Pancreas (tissue), 10 donors: ENCODE results near the gene LIMA1. TPM values are rescaled to one million over a fixed set of nuclear protein-coding genes. Genes with fewer than 3 reads are reported as not detected.
"Not testable (repeated sequence)": the region's sequence is repeated elsewhere in the genome, so short reads cannot be mapped to it uniquely, and the experiment has no call there.

Source experiments
- ATAC-seq, 4 donors: fragments of 200-7000 bp; cut with Tn5 transposase; one replicate each; pipeline versions ENCODE4 v1.8.0 to v1.9.1; 2020; ENCODE audit warnings: mild to moderate bottlenecking in 4 of 4, moderate library complexity in 4 of 4
- DNase-seq, 6 donors: peaks; one replicate each; pipeline ENCODE4 v3.0.0-alpha.2; 2020
- FAIRE-seq: peaks from 2 replicates; lab custom pipeline; 2012; peaks lifted over from hg19 to GRCh38; lab: Jason Lieb, UNC
- H3K27ac ChIP-seq, 4 donors: fragments of 200-600 bp; sonication (generic); 1 replicate in 3 of 4; 2 replicates in 1 of 4; pipeline versions ENCODE4 v1.5.0 to v1.8.0; 2020
- H3K27me3 ChIP-seq, 4 donors: fragments of 200-600 bp; one replicate each; pipeline ENCODE4 v1.8.0; 2021
- H3K36me3 ChIP-seq, 3 donors: fragments of 200-600 bp; sonication (generic) in 1 of 3; one replicate each; pipeline versions ENCODE4 v1.5.0 to v1.8.0; 2020 to 2021
- H3K4me1 ChIP-seq, 3 donors: fragments of 200-600 bp; one replicate each; pipeline ENCODE4 v1.8.0; 2021
- H3K4me3 ChIP-seq, 4 donors: fragments of 200-600 bp; sonication (generic) in 2 of 4; one replicate each; pipeline versions ENCODE4 v1.5.0 to v1.8.0; 2020 to 2021
- H3K9me3 ChIP-seq, 4 donors: fragments of 200-600 bp; one replicate each; pipeline ENCODE4 v1.8.0; 2021
- WGBS, 2 donors: extraction: QIAGEN DNeasy Blood & Tissue Kit; methylation state at CpG; one replicate each; pipeline ENCODE4 v1.1.7; 2013; 5-methylcytosine and 5-hydroxymethylcytosine counted together
- intact Hi-C, 3 donors: fragments of 100-400 bp; cut with DNase I; formaldehyde crosslinking; loops; one replicate each; pipeline versions ENCODE4 v1.11.1 to v1.14.2; 2022
- polyA plus RNA-seq, 2 donors: library from polyadenylated mRNA; stranded (reverse); fragments of 200-250 nt; gene quantifications; one replicate each; pipeline ENCODE4 v1.2.3, GENCODE V29; 2013
- total RNA-seq, 6 donors: library from RNA; stranded (reverse); fragmentation: NEBNext Ultra II Directional in 4 of 6; extraction: Animal tissue kit (Norgen Biotek cat#: 25700) in 4 of 6; gene quantifications; one replicate each; pipeline versions ENCODE4 v1.2.1 to v1.2.4, GENCODE V29; 2021 to 2023
- TF ChIP-seq, protein P1 (sequence below), 4 donors: fragments of 200-600 bp; sonication (generic) in 3 of 4; IDR thresholded peaks; one replicate each; pipeline versions ENCODE4 v1.5.0 to v1.8.0; 2021; ENCODE audit warnings: antibody characterized with exemption in 4 of 4
- donor health status: healthy with polysubstance abuse.
- donor health status: DM: no; HTN: no; CAD: no; lungs with moderate emphysema.
- donor health status: DM: no; HTN: no; CAD: no.
- donor health status: control.
- donor health status: control.
- donor health status: Bipolar disorder and iron deficiency.
- donor health status: DM: yes; HTN: yes; CAD: no.
- donor health status: DM: no; HTN: no; CAD: no.
- donor health status: DM: no; HTN: no; CAD: no.
- donor health status: DM: yes; HTN: yes; CAD: no.

Gene LIMA1
- total and polyA plus RNA-seq, 8 donors: 17.6 to 50.3 (median 25.1) TPM

DNA sequence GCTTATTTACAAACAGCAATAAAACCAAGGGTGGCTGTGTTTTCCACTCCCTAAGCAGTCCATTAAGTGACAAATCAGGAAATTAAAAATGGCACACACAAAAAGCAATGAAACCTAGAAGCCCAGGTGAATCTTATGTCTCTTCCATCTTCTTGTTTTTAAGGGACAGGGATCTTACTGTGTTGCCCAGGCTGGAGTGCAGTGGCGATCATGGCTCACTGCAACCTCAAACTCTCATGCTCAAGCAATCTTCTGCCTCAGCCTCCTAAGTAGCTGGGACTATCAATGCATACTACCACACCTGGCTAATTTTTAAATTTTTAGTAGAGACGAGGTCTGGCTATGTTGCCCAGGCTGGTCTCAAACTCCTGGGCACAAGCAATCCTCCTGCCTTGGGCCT lies 63.8 kb downstream of the LIMA1 start:
- 98 to 100% methylated on average over 2 of the region's 2 CpGs for WGBS, 2 donors
- intact Hi-C loops: no loop called here
- no peak for DNase-seq
- peaks cover 0 to 19% (median 0%) of the 10 kb centered on the region in 3 donors for H3K4me1 ChIP-seq
- TF ChIP-seq, protein P1, sequence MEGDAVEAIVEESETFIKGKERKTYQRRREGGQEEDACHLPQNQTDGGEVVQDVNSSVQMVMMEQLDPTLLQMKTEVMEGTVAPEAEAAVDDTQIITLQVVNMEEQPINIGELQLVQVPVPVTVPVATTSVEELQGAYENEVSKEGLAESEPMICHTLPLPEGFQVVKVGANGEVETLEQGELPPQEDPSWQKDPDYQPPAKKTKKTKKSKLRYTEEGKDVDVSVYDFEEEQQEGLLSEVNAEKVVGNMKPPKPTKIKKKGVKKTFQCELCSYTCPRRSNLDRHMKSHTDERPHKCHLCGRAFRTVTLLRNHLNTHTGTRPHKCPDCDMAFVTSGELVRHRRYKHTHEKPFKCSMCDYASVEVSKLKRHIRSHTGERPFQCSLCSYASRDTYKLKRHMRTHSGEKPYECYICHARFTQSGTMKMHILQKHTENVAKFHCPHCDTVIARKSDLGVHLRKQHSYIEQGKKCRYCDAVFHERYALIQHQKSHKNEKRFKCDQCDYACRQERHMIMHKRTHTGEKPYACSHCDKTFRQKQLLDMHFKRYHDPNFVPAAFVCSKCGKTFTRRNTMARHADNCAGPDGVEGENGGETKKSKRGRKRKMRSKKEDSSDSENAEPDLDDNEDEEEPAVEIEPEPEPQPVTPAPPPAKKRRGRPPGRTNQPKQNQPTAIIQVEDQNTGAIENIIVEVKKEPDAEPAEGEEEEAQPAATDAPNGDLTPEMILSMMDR (IDR thresholded peaks at IDR 0.05): no peak
- no peak for FAIRE-seq
- no peak for ATAC-seq
- no peaks in the 10 kb centered on the region for H3K9me3 ChIP-seq
- no peaks in the 10 kb centered on the region for H3K27me3 ChIP-seq
- no peak overlapping the region for H3K27ac ChIP-seq
- no peaks in the 10 kb centered on the region for H3K36me3 ChIP-seq
- H3K4me3 ChIP-seq: peak overlapping the region in 1 of 4 donors; percentile 5

DNA sequence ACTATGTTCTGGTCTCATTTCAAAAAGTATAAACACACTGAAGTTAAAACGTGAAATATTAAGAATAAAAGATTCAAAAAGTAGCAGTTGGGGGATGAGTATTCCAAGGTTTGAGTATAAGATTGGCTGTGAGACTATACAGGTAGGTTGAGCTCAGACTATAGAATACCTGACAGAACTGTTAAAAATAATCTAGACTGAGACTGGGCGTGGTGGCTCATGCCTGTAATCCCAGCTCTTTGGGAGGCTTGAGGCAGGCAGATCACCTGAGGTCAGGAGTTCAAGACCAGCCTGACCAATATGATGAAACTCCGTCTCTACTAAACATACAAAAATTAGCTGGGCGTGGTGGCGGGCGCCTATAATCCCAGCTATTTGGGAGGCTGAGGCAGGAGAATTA lies 64.3 kb downstream of the LIMA1 start:
- not testable (repeated sequence) for H3K27ac ChIP-seq

DNA sequence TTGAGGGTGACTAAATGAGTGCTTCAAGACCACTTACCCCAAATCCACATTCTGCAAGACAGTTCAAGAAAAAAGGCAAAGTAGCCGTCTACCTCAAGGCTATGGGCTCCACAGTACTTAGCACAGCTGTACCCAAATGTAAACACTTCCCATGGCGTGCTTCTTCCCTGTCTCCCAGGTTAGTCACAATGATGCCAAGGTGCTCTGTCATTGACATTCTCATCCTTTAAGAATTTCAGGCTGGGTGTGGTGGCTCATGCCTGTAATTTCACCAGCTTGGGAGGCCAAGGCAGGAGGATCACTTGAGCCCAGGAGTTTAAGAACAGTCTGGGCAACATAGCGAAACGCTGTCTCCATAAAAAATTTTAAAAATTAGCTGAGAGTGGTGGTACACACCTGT lies 64.9 kb downstream of the LIMA1 start:
- 96% methylated on average over 4 of the region's 4 CpGs for WGBS, 2 donors
- Histone ChIP-seq H3K9me3 (no peaks in the 10 kb centered on the region), H3K4me3 (no peak overlapping the region), H3K27me3 (no peaks in the 10 kb centered on the region), H3K36me3 (no peaks in the 10 kb centered on the region), H3K4me1 (peaks cover 0 to 14% (median 0%) of the 10 kb centered on the region in 3 donors), H3K27ac (no peak overlapping the region)
- no peak for ATAC-seq
- TF ChIP-seq, protein P1 (IDR thresholded peaks at IDR 0.05): no peak
- intact Hi-C loops: no loop called here
- DNase-seq: no peak
- no peak for FAIRE-seq

More for the DNA sequence above, 64.3 kb downstream of the LIMA1 start:
- H3K36me3 ChIP-seq, FAIRE-seq, H3K9me3 ChIP-seq, H3K4me3 ChIP-seq, intact Hi-C loops, ATAC-seq, H3K27me3 ChIP-seq: not testable (repeated sequence)
- WGBS, 2 donors: 95 to 97% methylated on average over 6 of the region's 6 CpGs
- H3K4me1 ChIP-seq: peaks cover 0 to 14% (median 0%) of the 10 kb centered on the region in 3 donors
- peak in 1 of 6 donors; percentile 2 for DNase-seq

DNA sequence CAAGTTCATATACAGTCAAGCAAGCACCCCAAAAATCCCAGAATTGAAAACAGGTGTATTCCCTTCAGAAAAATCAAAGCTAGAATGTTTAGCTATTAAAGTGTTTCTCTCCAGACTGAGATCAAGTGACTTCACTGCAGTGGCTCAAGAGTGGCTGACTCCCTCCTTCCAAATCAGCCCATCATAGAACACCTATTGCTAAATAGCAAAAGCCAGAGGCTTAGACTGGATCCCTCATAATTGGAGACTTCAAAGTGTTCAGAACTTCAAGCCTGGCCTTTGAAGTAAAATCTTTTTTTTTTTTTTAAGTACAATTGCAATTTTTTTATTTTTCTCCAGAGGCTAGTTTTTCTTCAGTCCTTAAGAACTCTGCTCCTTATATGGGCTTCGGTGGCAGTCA lies 66.1 kb downstream of the LIMA1 start:
- TF ChIP-seq, protein P1 (IDR thresholded peaks at IDR 0.05): no peak
- FAIRE-seq: no peak
- ATAC-seq: no peak
- H3K4me1 ChIP-seq: peaks cover 0 to 14% (median 0%) of the 10 kb centered on the region in 3 donors
- 95 to 97% methylated on average over 1 of the region's 1 CpG for WGBS, 2 donors
- intact Hi-C loops: no loop called here
- no peak overlapping the region for H3K4me3 ChIP-seq
- H3K27me3 ChIP-seq: no peaks in the 10 kb centered on the region
- DNase-seq: no peak
- H3K36me3 ChIP-seq: peaks cover 0 to 7% (median 0%) of the 10 kb centered on the region in 3 donors
- no peak overlapping the region for H3K27ac ChIP-seq
- no peaks in the 10 kb centered on the region for H3K9me3 ChIP-seq

DNA sequence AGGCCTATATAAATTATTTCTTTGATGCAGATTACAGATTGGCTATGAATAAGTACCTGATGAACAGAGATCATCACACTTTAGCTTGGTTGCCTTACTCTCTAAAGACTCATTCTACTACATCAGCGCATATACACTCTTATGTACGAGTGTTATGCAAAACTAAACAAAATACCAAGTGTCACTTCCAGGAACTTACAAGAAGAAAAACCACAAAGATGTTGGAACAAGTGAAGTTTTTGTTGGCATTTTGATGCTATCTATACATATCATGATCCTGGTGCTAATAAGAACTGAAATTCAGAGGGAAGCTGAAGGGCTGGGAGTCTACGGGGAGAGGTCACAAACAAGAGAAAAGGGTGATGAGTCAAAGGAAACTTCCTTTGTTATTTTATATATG lies 68.3 kb downstream of the LIMA1 start:
- FAIRE-seq: no peak
- H3K4me1 ChIP-seq: peaks cover 0 to 5% (median 0%) of the 10 kb centered on the region in 3 donors

More for the DNA sequence above, 68.3 kb downstream of the LIMA1 start:
- intact Hi-C loops: no loop called here
- WGBS, 2 donors: 91 to 96% methylated on average over 3 of the region's 3 CpGs
- Histone ChIP-seq H3K27me3 (no peaks in the 10 kb centered on the region), H3K4me3 (no peak overlapping the region), H3K27ac (no peak overlapping the region), H3K9me3 (no peaks in the 10 kb centered on the region), H3K36me3 (peaks cover 0 to 7% (median 0%) of the 10 kb centered on the region in 3 donors)
- ATAC-seq (no peak), DNase-seq (no peak)
- TF ChIP-seq, protein P1 (IDR thresholded peaks at IDR 0.05): no peak
